ENCODE data around the gene RNFT2.

- TF ChIP-seq POLR2A (IDR thresholded peaks at IDR 0.05) (no peak), CTCF (IDR thresholded peaks at IDR 0.05) (no peak)
Measured at GRCh38 chr12:116852303-116852702, 114.2 kb downstream of the RNFT2 start.

All from breast epithelium (tissue), 3 donors.